K562 (cell line): Measurements from ENCODE around the gene EPB41L1. TPM values are rescaled to one million over a fixed set of nuclear protein-coding genes. Genes with fewer than 3 reads are reported as not detected.

Source experiments
- ATAC-seq: fragments of 200-7000 bp; cut with Tn5 transposase; 3 replicates; pipeline ENCODE4 v1.9.1; 2020; ENCODE audit warnings: moderate library complexity
- BruUV-seq: library from RNA; stranded (reverse); fragments of 400-500 nt; replicated peaks from 2 replicates; lab custom pipeline; 2021; lab: Mats Ljungman, UMichigan
- CTCF ChIA-PET: fragments of 300-600 bp; formaldehyde crosslinking; extraction: SDS; loops from one replicate; lab custom pipeline; 2021; ENCODE audit warnings: low intra/inter-chr PET ratio; lab: Yijun Ruan, JAX
- POLR2A ChIA-PET: fragments of 300-600, 350-650 bp; sonication (Branson Sonifier 250); formaldehyde crosslinking; extraction: SDS; loops from one replicate; lab custom pipeline; 2021; ENCODE audit warnings: antibody characterized with exemption, inconsistent platforms; lab: Yijun Ruan, JAX
- DNase-seq, 4 experiments: peaks; one replicate each; pipeline versions ENCODE4 v3.0.0 to v3.0.0-alpha.2; 2011 to 2018; ENCODE audit warnings: low spot score in 3 of 4, mixed read lengths in 3 of 4; ENCODE audit errors: extremely low read depth in 1 of 4
- FAIRE-seq: peaks from 2 replicates; lab custom pipeline; 2011; peaks lifted over from hg19 to GRCh38; lab: Jason Lieb, UNC
- H2AFZ ChIP-seq: 2 replicates; pipeline ENCODE4 v1.6.0; 2011; ENCODE audit warnings: low read depth, low read length, control low read depth, inconsistent platforms
- H3K27ac ChIP-seq: fragments of 200-600 bp; 3 replicates; pipeline ENCODE4 v1.8.0; 2011; ENCODE audit warnings: low read depth, mild to moderate bottlenecking, control low read depth, inconsistent platforms, low read length, moderate library complexity, mixed read lengths; ENCODE audit errors: extremely low read depth
- H3K27me3 ChIP-seq, 2 experiments: fragments of 300-600 bp in 1 of 2; 2 replicates in 1 of 2; 3 replicates in 1 of 2; pipeline versions ENCODE4 v1.6.0 to v1.8.0; 2011; ENCODE audit warnings: inconsistent platforms in 2 of 2, low read length in 2 of 2, mild to moderate bottlenecking in 1 of 2, mixed read lengths in 1 of 2, moderate library complexity in 1 of 2; ENCODE audit not compliant: control insufficient read depth in 2 of 2, insufficient read depth in 2 of 2
- H3K36me3 ChIP-seq: fragments of 300-600 bp; 3 replicates; pipeline ENCODE4 v1.8.0; 2011; ENCODE audit warnings: mild to moderate bottlenecking, low read length, inconsistent platforms; ENCODE audit not compliant: control insufficient read depth, insufficient read depth
- H3K4me1 ChIP-seq, 2 experiments: fragments of 200-600 bp in 1 of 2; replicated peaks in 1 of 2; 2 replicates in 1 of 2; 3 replicates in 1 of 2; pipeline versions ENCODE4 v1.5.1 to v1.8.0; 2011; ENCODE audit warnings: inconsistent platforms in 2 of 2, low read length in 2 of 2, mild to moderate bottlenecking in 1 of 2, mixed read lengths in 1 of 2, moderate library complexity in 1 of 2; ENCODE audit not compliant: control insufficient read depth in 2 of 2, insufficient read depth in 2 of 2
- H3K4me2 ChIP-seq: 2 replicates; pipeline ENCODE4 v1.6.1; 2011; ENCODE audit warnings: low read length, control low read depth, inconsistent platforms, mixed read lengths; ENCODE audit not compliant: insufficient read depth
- H3K4me3 ChIP-seq: fragments of 200-600 bp; sonication (generic), shearing (Covaris generic); 2 replicates; pipeline ENCODE4 v1.5.1; 2016; ENCODE audit warnings: control low read depth, inconsistent platforms
- H3K79me2 ChIP-seq: fragments of 200-600 bp; 3 replicates; pipeline ENCODE4 v1.8.0; 2011; ENCODE audit warnings: low read length, inconsistent platforms; ENCODE audit not compliant: control insufficient read depth, insufficient read depth
- H3K9ac ChIP-seq, 2 experiments: 2 replicates each; pipeline versions ENCODE4 v1.6.0 to v1.6.1; 2011; ENCODE audit warnings: low read depth in 2 of 2, low read length in 2 of 2, control low read depth in 1 of 2, inconsistent platforms in 1 of 2, mild to moderate bottlenecking in 1 of 2, mixed read lengths in 1 of 2; ENCODE audit not compliant: insufficient read depth in 1 of 2
- H3K9me1 ChIP-seq: one replicate; pipeline ENCODE4 v1.6.0; 2011; ENCODE audit warnings: inconsistent platforms, mild to moderate bottlenecking, low read length, moderate library complexity; ENCODE audit not compliant: control insufficient read depth, insufficient read depth
- H3K9me3 ChIP-seq: replicated peaks from 2 replicates; pipeline ENCODE4 v1.5.1; 2011; ENCODE audit warnings: low read depth, low read length, inconsistent platforms; ENCODE audit not compliant: control insufficient read depth, insufficient read depth
- H4K20me1 ChIP-seq: replicated peaks from 2 replicates; pipeline ENCODE4 v1.6.1; 2011; ENCODE audit warnings: low read length, inconsistent platforms, mixed read lengths; ENCODE audit not compliant: control insufficient read depth, insufficient read depth
- BCLAF1 ChIP-seq, 2 experiments: fragments of 450-650 bp in 1 of 2; IDR thresholded peaks; 2 replicates each; pipeline ENCODE4 v1.6.1; 2011 to 2017; ENCODE audit warnings: low read depth in 2 of 2, antibody characterized with exemption in 1 of 2, borderline replicate concordance in 1 of 2, low read length in 1 of 2, mild to moderate bottlenecking in 1 of 2, mixed read lengths in 1 of 2; ENCODE audit not compliant: control insufficient read depth in 1 of 2
- C11orf30 ChIP-seq: fragments of 450-650 bp; IDR thresholded peaks from 2 replicates; pipeline ENCODE4 v1.6.1; 2016; ENCODE audit warnings: low read depth, mild to moderate bottlenecking
- CTCFL ChIP-seq: IDR thresholded peaks from 2 replicates; pipeline ENCODE4 v1.6.1; 2011; ENCODE audit warnings: borderline replicate concordance, low read depth, mild to moderate bottlenecking, moderate library complexity, low read length; ENCODE audit not compliant: insufficient read depth, poor library complexity, severe bottlenecking
- E2F3 ChIP-seq: fragments of 250-450 bp; sonication (Bioruptor Pico); IDR thresholded peaks from 2 replicates; pipeline ENCODE4 v1.4.0; 2020; ENCODE audit warnings: mild to moderate bottlenecking
- PTBP1 ChIP-seq: fragments of 200-400 bp; formaldehyde crosslinking; IDR thresholded peaks from 2 replicates; pipeline ENCODE4 v1.6.1; 2017; ENCODE audit warnings: low read depth, low read length
- THAP12 ChIP-seq: fragments of 250-450 bp; sonication (Bioruptor Pico); IDR thresholded peaks from 2 replicates; pipeline ENCODE4 v1.9.0; 2021; ENCODE audit warnings: mild to moderate bottlenecking, inconsistent platforms
- THRAP3 ChIP-seq: fragments of 450-650 bp; IDR thresholded peaks from 2 replicates; pipeline ENCODE4 v1.6.1; 2016; ENCODE audit warnings: mild to moderate bottlenecking, inconsistent platforms, borderline replicate concordance
- ZNF133 ChIP-seq: fragments of 250-450 bp; sonication (Bioruptor Pico); IDR thresholded peaks from 2 replicates; pipeline ENCODE4 v1.4.0; 2020; ENCODE audit warnings: mild to moderate bottlenecking
- WGBS: fragments of 100-300 bp; shearing (Covaris generic); methylation state at CpG from one replicate; pipeline ENCODE4 v1.1.6; 2016; ENCODE audit warnings: low coverage, mixed read lengths; ENCODE audit not compliant: insufficient coverage; ENCODE audit errors: missing lambda C conversion rate; 5-methylcytosine and 5-hydroxymethylcytosine counted together
- in situ Hi-C: fragments of 300-500 bp; cut with MboI; formaldehyde crosslinking; loops from 4 replicates; pipeline ENCODE4 v1.15.0; 2018; ENCODE audit warnings: inconsistent platforms, mixed read lengths
- intact Hi-C: fragments of 100-400 bp; cut with micrococcal nuclease; formaldehyde crosslinking; loops from 2 replicates; pipeline ENCODE4 v1.14.2; 2022
- polyA plus RNA-seq, 8 experiments: library from polyadenylated mRNA; depleted of rRNA in 4 of 8; stranded (reverse) in 5 of 8; unstranded in 3 of 8; fragments of >200 nt; fragmentation: Nextera tagmentation in 2 of 8; fragmentation: Illumina TruSeq in 1 of 8; extraction: Ambion mirVana in 2 of 8; extraction: Trizol in 1 of 8; gene quantifications; 2 replicates each; pipeline versions ENCODE4 v1.2.1 to v1.2.3, GENCODE V29; 2011 to 2014; ENCODE audit warnings: inconsistent platforms in 1 of 8, missing spikeins in 1 of 8
- total RNA-seq, 7 experiments: library from RNA; depleted of rRNA in 6 of 7; stranded (reverse); fragments of >200 nt in 6 of 7; fragmentation: Illumina TruSeq in 2 of 7; extraction: Trizol in 2 of 7; gene quantifications; 2 replicates each; pipeline versions ENCODE4 v1.2.1 to v1.2.3, GENCODE V29; 2011 to 2021; ENCODE audit warnings: low replicate concordance in 1 of 7

EPB41L1 gene
- total and polyA plus RNA-seq, 9 of the 15 experiments (the other 6 are each of a cell fraction or from before 2014, with no cell fraction given): 0.11 to 4.3 (median 1.3) TPM

- TF ChIP-seq BCLAF1 (IDR thresholded peaks at IDR 0.05; ENCODE audit: borderline replicate concordance in 1 of 2, control insufficient read depth in 1 of 2, low read depth in 2 of 2, low read length in 1 of 2): no peak
Observed at GRCh38 chr20:36248836-36249235, 94.3 kb downstream of the EPB41L1 start (continued).

- H3K4me3 ChIP-seq: no peak overlapping the region
- no peak for FAIRE-seq
- no peaks in the 10 kb centered on the region for H3K9me1 ChIP-seq
- no peak overlapping the region for H3K4me2 ChIP-seq
- TF ChIP-seq CTCFL (no peak), E2F3 (CRISPR knock-in tag) (no peak), THAP12 (no peak), C11orf30 (no peak), PTBP1 (no peak), THRAP3 (no peak), ZNF133 (CRISPR knock-in tag) (no peak)
- TF ChIP-seq, all 486 proteins: peak for 0
- in situ Hi-C loops (no loop called here), intact Hi-C loops (no loop called here)
- Histone ChIP-seq H3K36me3 (peaks cover 84% of the 10 kb centered on the region), H3K9ac (no peak overlapping the region), H3K27ac (no peak overlapping the region), H3K9me3 (no peaks in the 10 kb centered on the region), H4K20me1 (no peaks in the 10 kb centered on the region; the same call in none of the 2 replicates), H3K4me1 (no peaks in the 10 kb centered on the region), H3K79me2 (no peaks in the 10 kb centered on the region; the same call in 2 of the 3 replicates), H3K27me3 (no peaks in the 10 kb centered on the region), H2AFZ (no peak overlapping the region)
- POLR2A ChIA-PET: interaction anchor here (0.8 kb wide), 1 partner anchor 12 kb away, joined by 3 read pairs; no protein-coding TSS in a partner anchor
- CTCF ChIA-PET: no interaction called here
- BruUV-seq: no TSS peak
- DNase-seq (no peak), ATAC-seq (no peak)
- WGBS: 82% methylated on average over 3 of the region's 3 CpGs
Observed at GRCh38 chr20:36249450-36249849, 94.9 kb downstream of the EPB41L1 start.
